ENCODE data around the gene APLP1.

GRCh38 chr19:35909684-35910035, 41.3 kb downstream of the APLP1 start:
- TF ChIP-seq FOXK2 (IDR thresholded peaks at IDR 0.05), result no peak
- no peak for TF ChIP-seq ELF4 (IDR thresholded peaks at IDR 0.05)
- no peak for TF ChIP-seq ZNF384 (IDR thresholded peaks at IDR 0.05)
- no peak for TF ChIP-seq SUZ12 (IDR thresholded peaks at IDR 0.05)
- no peak for TF ChIP-seq PKNOX1 (IDR thresholded peaks at IDR 0.05)
- no peak for TF ChIP-seq NFRKB (IDR thresholded peaks at IDR 0.05)
- TF ChIP-seq FOXA1 (IDR thresholded peaks at IDR 0.05), result no peak
- TF ChIP-seq ARNT (IDR thresholded peaks at IDR 0.05), result no peak

Measured in HEK293T (cell line).